OCI-LY1 (cell line): ENCODE measurements around the gene SAA4.

Experiments
- H2AFZ ChIP-seq: fragments of 200-600 bp; sonication (generic), shearing (Covaris generic); 2 replicates; pipeline ENCODE4 v1.6.0; 2014; ENCODE audit warnings: antibody characterized with exemption, mild to moderate bottlenecking, low read length
- H3F3A ChIP-seq: fragments of 200-600 bp; sonication (generic), shearing (Covaris generic); 2 replicates; pipeline ENCODE4 v1.6.0; 2014; ENCODE audit warnings: mild to moderate bottlenecking, antibody characterized with exemption, low read length, moderate library complexity; ENCODE audit not compliant: insufficient read depth
- H3K27ac ChIP-seq: fragments of 200-600 bp; sonication (generic); 2 replicates; pipeline ENCODE4 v1.5.1; 2014; ENCODE audit warnings: low read length, mixed run types, mild to moderate bottlenecking, low read depth; ENCODE audit not compliant: poor library complexity, severe bottlenecking
- H3K27me3 ChIP-seq: fragments of 200-600 bp; sonication (generic); 2 replicates; pipeline ENCODE4 v1.6.0; 2014; ENCODE audit warnings: antibody characterized with exemption, mild to moderate bottlenecking, low read length, moderate library complexity; ENCODE audit not compliant: insufficient read depth
- H3K36me3 ChIP-seq: fragments of 200-600 bp; sonication (generic); 2 replicates; pipeline ENCODE4 v1.6.1; 2014; ENCODE audit warnings: mild to moderate bottlenecking, antibody characterized with exemption, low read length, moderate library complexity, mixed read lengths; ENCODE audit not compliant: insufficient read depth
- H3K4me1 ChIP-seq: fragments of 200-600 bp; sonication (generic); 2 replicates; pipeline ENCODE4 v1.5.1; 2014; ENCODE audit warnings: mild to moderate bottlenecking, low read length, moderate library complexity; ENCODE audit not compliant: insufficient read depth, severe bottlenecking
- H3K4me2 ChIP-seq: fragments of 200-600 bp; sonication (generic), shearing (Covaris generic); 2 replicates; pipeline ENCODE4 v1.6.1; 2014; ENCODE audit warnings: low read length
- H3K4me3 ChIP-seq: fragments of 200-600 bp; sonication (generic); 2 replicates; pipeline ENCODE4 v1.5.1; 2014; ENCODE audit warnings: low read length, low read depth, mild to moderate bottlenecking, mixed read lengths; ENCODE audit not compliant: poor library complexity, severe bottlenecking
- H3K79me2 ChIP-seq: fragments of 200-600 bp; shearing (Covaris generic); 2 replicates; pipeline ENCODE4 v1.6.1; 2016; ENCODE audit warnings: mixed run types, low read length, mixed read lengths; ENCODE audit not compliant: insufficient read depth
- H3K9ac ChIP-seq: fragments of 200-600 bp; sonication (generic), shearing (Covaris generic); 2 replicates; pipeline ENCODE4 v1.6.1; 2014; ENCODE audit warnings: mild to moderate bottlenecking, low read length, mixed read lengths
- H3K9me2 ChIP-seq: fragments of 200-600 bp; sonication (generic), shearing (Covaris generic); 2 replicates; pipeline ENCODE4 v1.6.1; 2014; ENCODE audit warnings: low read depth, mild to moderate bottlenecking, low read length, mixed read lengths
- H3K9me3 ChIP-seq: fragments of 200-600 bp; shearing (Covaris generic); 2 replicates; pipeline ENCODE4 v1.6.1; 2014; ENCODE audit warnings: low read length, mixed read lengths
- H4K20me1 ChIP-seq: fragments of 200-600 bp; sonication (generic), shearing (Covaris generic); 2 replicates; pipeline ENCODE4 v1.6.0; 2016; ENCODE audit warnings: mild to moderate bottlenecking, low read length; ENCODE audit not compliant: insufficient read depth
- CTCF ChIP-seq: fragments of 200-600 bp; sonication (generic), shearing (Covaris generic); IDR thresholded peaks from 2 replicates; pipeline ENCODE4 v1.5.1; 2017; ENCODE audit warnings: mild to moderate bottlenecking, antibody characterized with exemption, low read length, moderate library complexity, mixed read lengths
- EZH2 ChIP-seq: fragments of 200-600 bp; sonication (generic), shearing (Covaris generic); IDR thresholded peaks from 2 replicates; pipeline ENCODE4 v1.8.0; 2017; ENCODE audit warnings: borderline replicate concordance, mixed run types, mild to moderate bottlenecking, antibody characterized with exemption, low read length, moderate library complexity, mixed read lengths

SAA4 gene

DNA sequence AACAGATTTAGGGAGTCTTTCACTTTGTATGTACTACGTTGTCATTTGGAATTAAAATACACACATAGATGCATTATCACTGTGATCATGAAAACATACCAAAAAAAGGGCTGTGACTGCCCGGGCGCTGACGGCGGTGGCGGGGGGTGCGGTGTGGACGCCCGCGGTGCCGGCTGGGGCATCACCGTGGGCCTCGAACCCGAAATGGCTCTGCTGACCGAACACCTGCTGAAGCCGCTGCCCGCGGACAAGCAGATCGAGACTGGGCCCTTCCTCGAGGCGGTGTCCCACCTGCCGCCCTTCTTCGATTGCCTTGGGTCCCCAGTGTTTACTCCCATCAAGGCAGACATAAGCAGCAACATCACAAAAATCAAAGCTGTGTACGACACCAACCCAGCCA is 47.8 kb downstream of the SAA4 start:
- TF ChIP-seq CTCF (no peak), EZH2 (no peak)
- no peak overlapping the region for H3K27ac ChIP-seq
- H3K9me3 ChIP-seq = no peaks in the 10 kb centered on the region
- H3K9me2 ChIP-seq = no peaks in the 10 kb centered on the region
- H3K4me3 ChIP-seq = no peak overlapping the region
- no peak overlapping the region for H2AFZ ChIP-seq
- H3F3A ChIP-seq = no peaks in the 10 kb centered on the region
- H3K27me3 ChIP-seq = no peaks in the 10 kb centered on the region
- no peak overlapping the region for H3K9ac ChIP-seq
- H3K4me1 ChIP-seq = no peaks in the 10 kb centered on the region
- H3K4me2 ChIP-seq = no peak overlapping the region
- no peaks in the 10 kb centered on the region for H3K36me3 ChIP-seq
- H3K79me2 ChIP-seq = no peaks in the 10 kb centered on the region
- H4K20me1 ChIP-seq = no peaks in the 10 kb centered on the region
